Transverse colon (tissue), 3 donors: ENCODE results near the gene NR2C2AP.

Source experiments
- CTCF ChIP-seq, 5 experiments: fragments of 200-600 bp in 3 of 5; fragments of 450-650 bp in 2 of 5; sonication (generic) in 3 of 5; IDR thresholded peaks; 1 replicate in 2 of 5; 2 replicates in 3 of 5; pipeline ENCODE4 v1.5.1; 2016 to 2017; ENCODE audit warnings: antibody characterized with exemption in 5 of 5, inconsistent platforms in 3 of 5, mild to moderate bottlenecking in 2 of 5, moderate library complexity in 1 of 5
- EP300 ChIP-seq: sonication (generic); formaldehyde crosslinking; IDR thresholded peaks from one replicate; pipeline ENCODE4 v1.6.1; 2017; ENCODE audit warnings: antibody characterized with exemption, low read depth
- POLR2A ChIP-seq: fragments of 450-650 bp; IDR thresholded peaks from one replicate; pipeline ENCODE4 v1.6.1; 2016; ENCODE audit warnings: antibody characterized with exemption, mild to moderate bottlenecking, moderate library complexity

GRCh38 chr19:19169236-19170052 lies 33.8 kb downstream of the NR2C2AP start:
- TF ChIP-seq CTCF (IDR thresholded peaks at IDR 0.05): no peak
- TF ChIP-seq EP300: no peak
- TF ChIP-seq POLR2A: no peak
